ENCODE results near the gene NPY5R. TPM values are rescaled to one million over a fixed set of nuclear protein-coding genes. Genes with fewer than 3 reads are reported as not detected.

Gene NPY5R
- total RNA-seq, 1 experiment from 2014 or later: not detected

- DNase-seq (ENCODE audit: low read depth in 1 of 2, low spot score in 2 of 2): no peak
- H3K4me3 ChIP-seq: no peak overlapping the region
- H3K27me3 ChIP-seq (replicated peaks): no peaks in the 10 kb centered on the region
- H3K9me3 ChIP-seq (replicated peaks): no peaks in the 10 kb centered on the region
- H3K4me1 ChIP-seq (replicated peaks): no peaks in the 10 kb centered on the region
- H3K36me3 ChIP-seq: no peaks in the 10 kb centered on the region
- H3K27ac ChIP-seq: no peak overlapping the region
These were observed 54.5 kb downstream of the NPY5R start for GRCh38 chr4:163398238-163398637.

- Histone ChIP-seq H3K4me3 (no peak overlapping the region), H3K9me3 (replicated peaks) (no peaks in the 10 kb centered on the region), H3K4me1 (replicated peaks) (no peaks in the 10 kb centered on the region), H3K27ac (no peak overlapping the region), H3K27me3 (replicated peaks) (peaks cover 10% of the 10 kb centered on the region), H3K36me3 (no peaks in the 10 kb centered on the region)
- DNase-seq (ENCODE audit: low read depth in 1 of 2, low spot score in 2 of 2): no peak
These were observed 57.2 kb downstream of the NPY5R start for GRCh38 chr4:163400911-163401310.

Other genes with a start within 250 kb of the NPY5R start
- gene NAF1, start 177.0 kb upstream of the NPY5R start, total RNA-seq (2014; rRNA removed; shearing (Covaris generic)): 6.8 and 8.1 TPM in 2 replicates
- gene NPY1R, start 11.3 kb upstream of the NPY5R start, total RNA-seq (2014; rRNA removed; shearing (Covaris generic)): not detected in 2 replicates
- not detected in 2 replicates for gene TKTL2, start 129.9 kb downstream of the NPY5R start, total RNA-seq (2014; rRNA removed; shearing (Covaris generic))
- gene TMA16, start 150.8 kb downstream of the NPY5R start, total RNA-seq (2014; rRNA removed; shearing (Covaris generic)): 26.2 and 41.0 TPM in 2 replicates